HG02970 (cell line): ENCODE measurements around the gene PGM2.
A peak's percentile ranks its signal among the peaks of the same experiment; 100 is the strongest.
"Not testable (repeated sequence)": the region's sequence is repeated elsewhere in the genome, so short reads cannot be mapped to it uniquely, and the experiment has no call there.

Source experiments
- ATAC-seq: cut with Tn5 transposase; IDR thresholded peaks from one replicate; pipeline ENCODE4 v1.9.1; 2021; ENCODE audit warnings: mild to moderate bottlenecking, moderate library complexity, moderate number of reproducible peaks; ENCODE audit not compliant: unreplicated experiment, low FRiP score

PGM2 gene

DNA sequence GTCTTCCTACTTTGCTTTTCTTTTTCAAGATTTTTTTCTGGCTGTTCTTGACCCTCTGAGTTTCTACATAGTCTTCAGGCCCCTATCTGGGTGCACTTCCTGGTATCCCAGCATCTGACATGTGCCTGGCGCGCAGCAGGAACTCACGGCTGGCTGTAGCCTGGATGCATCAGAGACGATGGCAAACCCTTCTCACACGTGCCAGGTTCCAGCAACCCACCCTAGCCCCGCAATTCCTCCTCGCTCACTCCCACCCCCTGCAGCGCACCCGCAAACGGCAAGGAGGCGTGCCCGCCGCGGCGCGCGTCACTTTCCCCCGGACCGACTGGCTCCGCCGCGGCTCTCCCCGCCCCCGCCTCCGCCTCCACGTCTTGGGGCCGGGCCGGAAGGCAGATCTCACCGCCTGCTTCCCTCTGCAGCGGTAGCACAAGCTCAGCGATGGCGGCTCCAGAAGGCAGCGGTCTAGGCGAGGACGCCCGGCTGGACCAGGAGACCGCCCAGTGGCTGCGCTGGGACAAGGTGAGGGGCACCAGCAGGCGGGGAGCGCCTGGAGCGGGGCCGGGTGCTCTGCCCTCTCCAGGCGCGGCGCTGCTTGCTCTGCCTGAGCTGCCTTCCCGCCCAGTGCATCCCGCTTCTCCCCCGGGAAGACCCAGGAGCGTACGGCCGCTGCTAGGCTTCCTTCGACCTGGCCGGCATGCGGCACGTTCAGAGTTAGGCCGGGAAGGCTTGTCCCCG lies at the start of gene PGM2:
PGM2 (plus strand) TSS at position 392 of the 735 bp plus-strand sequence; CDS start at position 439, 47 bp downstream.
- ATAC-seq = peak; percentile 95

- ATAC-seq = no peak
Observed at GRCh38 chr4:37779896-37780295, 46.6 kb upstream of the PGM2 start.

- ATAC-seq = no peak
Observed at GRCh38 chr4:37780444-37781130, 45.9 kb upstream of the PGM2 start.

DNA sequence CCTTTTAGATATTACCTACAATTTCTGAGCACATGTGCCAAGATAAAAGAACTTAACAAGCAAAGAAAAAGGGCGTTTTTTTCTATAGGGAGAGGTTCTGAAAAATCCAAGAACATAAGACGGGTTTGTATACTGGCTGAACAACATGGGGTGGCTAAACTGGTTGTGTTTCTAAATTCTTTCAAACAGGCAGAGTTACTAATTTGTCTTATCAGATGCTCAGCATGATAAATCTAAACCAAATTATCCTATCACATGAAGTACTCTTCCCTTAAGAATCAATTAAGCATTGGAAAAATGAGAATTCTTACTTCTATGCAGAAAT lies 45.4 kb upstream of the PGM2 start:
- no peak for ATAC-seq

GRCh38 chr4:37786267-37786666 lies 40.2 kb upstream of the PGM2 start:
- not testable (repeated sequence) for ATAC-seq

DNA sequence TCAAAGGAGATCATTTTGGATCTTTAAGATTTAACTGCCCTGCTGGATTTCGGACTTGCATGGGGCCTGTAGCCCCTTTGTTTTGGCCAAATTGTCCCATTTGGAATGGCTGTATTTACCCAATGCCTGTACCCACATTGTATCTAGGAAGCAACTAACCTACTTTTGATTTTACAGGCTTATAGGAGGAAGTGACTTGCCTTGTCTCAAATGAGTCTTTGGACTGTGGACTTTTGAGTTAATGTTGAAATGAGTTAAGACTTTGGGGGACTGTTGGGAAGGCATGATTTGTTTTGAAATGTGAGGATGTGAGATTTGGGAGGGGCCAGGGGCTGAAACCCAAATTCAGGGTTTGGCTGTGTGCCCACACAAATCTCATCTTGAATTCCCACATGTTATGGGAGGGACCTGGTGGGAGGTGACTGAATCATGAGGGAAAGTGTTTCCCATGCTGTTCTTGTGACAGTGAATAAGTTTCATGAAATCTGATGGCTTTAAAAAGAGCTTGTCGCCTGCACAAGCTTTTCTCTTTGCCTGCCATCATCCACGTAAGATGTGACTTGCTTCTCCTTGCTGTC lies 38.5 kb upstream of the PGM2 start:
- not testable (repeated sequence) for ATAC-seq

GRCh38 chr4:37788819-37789218 lies 37.7 kb upstream of the PGM2 start:
- ATAC-seq = no peak

GRCh38 chr4:37792241-37792640 lies 34.2 kb upstream of the PGM2 start:
- no peak for ATAC-seq

- ATAC-seq = no peak
Observed at GRCh38 chr4:37793562-37793961, 32.9 kb upstream of the PGM2 start.

DNA sequence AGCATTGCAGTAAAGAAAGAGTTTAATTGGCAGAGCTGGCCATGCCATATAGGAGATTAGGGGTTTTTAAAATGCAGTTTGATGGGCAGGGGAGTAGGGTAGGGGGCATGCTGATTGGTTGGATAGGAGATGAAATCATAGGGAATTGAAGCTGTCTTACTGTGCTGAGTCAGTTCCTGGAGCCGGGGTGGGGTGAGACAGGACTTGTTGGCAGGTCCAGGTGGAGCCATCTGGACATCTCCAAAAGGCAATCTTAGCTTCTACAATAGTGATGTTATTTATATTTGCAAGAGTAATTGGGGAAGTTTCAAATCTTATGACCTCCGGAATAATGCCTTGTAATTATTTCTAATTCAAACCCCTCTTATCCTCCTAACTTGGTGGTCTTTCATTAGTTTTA lies 32.4 kb upstream of the PGM2 start:
- ATAC-seq = no peak

GRCh38 chr4:37795581-37796195 lies 30.8 kb upstream of the PGM2 start:
- ATAC-seq = no peak

DNA sequence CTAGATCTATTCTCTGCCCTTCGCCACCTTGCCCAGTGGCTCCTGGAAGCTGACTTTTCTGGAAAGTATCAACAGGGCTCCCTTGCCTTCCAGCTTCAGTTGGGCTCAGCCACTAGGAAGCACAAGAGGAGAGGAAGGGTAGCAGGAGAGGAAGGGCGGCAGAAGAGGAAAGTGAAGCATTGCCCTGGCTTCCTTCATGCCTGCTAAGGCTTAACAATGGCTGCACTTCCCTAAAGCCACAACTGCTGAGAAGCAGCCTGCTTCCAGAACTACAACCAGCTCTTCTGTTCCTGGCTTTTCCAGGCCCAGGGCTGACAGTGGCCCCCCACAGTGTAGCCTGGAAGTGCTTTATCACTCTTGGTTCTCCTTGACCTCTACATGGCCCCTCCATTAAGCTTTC lies 29.1 kb upstream of the PGM2 start:
- ATAC-seq = no peak

DNA sequence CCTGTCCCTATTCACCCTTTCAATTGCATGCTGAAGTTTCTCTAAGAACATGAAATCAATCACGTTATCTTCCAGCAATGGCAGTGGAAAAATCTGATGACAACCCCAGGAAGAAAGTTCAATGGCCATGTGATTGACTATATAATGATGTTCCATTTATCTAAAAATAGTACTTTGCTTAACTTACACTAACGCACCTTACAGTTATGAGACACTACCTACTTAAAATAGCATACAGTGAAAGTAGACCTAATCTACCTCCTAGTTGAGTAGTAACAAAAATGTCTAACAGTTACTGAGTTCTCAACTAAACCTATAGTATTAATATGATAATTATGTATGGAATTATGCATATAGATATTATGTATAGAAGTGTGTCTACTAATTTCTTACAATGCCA lies 28.6 kb upstream of the PGM2 start:
- ATAC-seq = no peak

DNA sequence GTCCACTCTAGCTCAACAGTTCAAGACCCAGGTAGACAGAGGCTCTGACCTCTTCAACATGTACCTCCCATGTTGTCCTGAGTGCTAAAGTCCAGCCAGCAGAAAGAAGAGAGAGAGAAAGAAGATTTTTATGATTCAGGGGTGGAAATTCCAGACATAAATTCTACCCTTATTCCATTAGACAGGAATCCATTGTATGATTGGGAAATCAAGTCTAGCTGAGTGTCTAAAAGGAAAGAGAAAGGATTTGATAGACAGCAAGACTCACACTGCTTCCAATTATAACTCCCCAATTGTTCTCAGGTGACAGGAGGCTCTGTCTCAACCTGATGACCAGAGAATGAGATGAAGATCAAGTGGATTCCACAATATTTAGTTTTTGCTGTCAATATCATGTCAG lies 27.9 kb upstream of the PGM2 start:
- no peak for ATAC-seq

GRCh38 chr4:37799941-37800554 lies 26.4 kb upstream of the PGM2 start:
- no peak for ATAC-seq

DNA sequence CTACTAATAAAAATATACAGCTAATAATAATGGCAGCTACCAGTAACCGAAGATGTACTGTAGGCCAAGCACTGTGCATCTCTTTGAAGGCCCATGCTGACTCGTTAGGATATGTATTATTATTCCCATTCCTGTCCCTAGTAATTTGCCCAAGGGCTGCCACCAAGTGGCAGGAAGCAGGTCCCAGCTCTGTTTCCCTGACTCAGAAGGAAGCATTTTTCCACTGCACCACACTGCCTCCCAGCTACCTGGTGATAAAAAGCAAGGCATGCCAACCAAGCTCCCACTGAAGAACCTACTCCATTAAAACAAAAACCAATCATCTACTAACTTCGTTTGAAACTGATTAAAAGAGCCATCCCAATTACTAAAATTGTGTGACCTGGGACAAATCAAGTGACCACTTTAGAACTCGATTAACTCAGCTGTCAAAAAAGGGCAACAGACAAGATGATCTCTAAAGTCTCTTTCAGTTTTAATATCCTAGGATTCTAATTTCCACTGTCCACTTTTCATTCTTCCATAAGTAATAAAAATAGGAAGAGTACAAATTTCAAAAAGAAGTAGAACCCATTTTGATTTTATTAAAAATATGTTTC lies 24.3 kb upstream of the PGM2 start:
- ATAC-seq = no peak

GRCh38 chr4:37803348-37803973 lies 23.0 kb upstream of the PGM2 start:
- no peak for ATAC-seq

GRCh38 chr4:37805091-37805490 lies 21.4 kb upstream of the PGM2 start:
- ATAC-seq = no peak

DNA sequence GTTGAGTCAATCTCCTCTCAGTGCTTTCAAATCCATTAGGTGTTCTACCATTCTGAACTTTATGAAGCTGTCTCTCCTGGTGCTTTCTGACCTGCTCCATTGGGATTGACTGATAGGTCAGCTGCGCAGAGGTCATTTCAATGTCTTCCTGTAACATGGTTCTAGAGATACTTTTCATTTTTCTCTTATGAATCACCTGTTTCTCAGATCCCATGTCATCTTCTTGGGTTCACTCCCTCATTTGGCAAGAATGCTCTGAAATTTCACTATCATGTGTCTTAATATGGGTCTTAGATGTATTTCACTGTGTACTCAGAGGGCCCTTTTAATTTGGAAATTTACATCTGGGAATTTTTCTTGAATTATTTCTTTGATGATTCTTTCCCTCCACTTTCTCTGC lies 13.8 kb upstream of the PGM2 start:
- ATAC-seq = no peak

- no peak for ATAC-seq
Observed at GRCh38 chr4:37815591-37815990, 10.9 kb upstream of the PGM2 start.
